H1 (cell line): ENCODE measurements around the gene ACOT9. TPM values are rescaled to one million over a fixed set of nuclear protein-coding genes. Genes with fewer than 3 reads are reported as not detected.

Experiments used
- CTCF ChIA-PET: fragments of 300-600 bp; sonication (Branson Sonifier 250); formaldehyde crosslinking; loops from one replicate; lab custom pipeline; 2021; ENCODE audit not compliant: partially characterized antibody; lab: Charles Lee
- POLR2A ChIA-PET: fragments of 300-600 bp; sonication (Branson Sonifier 250); formaldehyde crosslinking; loops from one replicate; lab custom pipeline; 2021; ENCODE audit warnings: inconsistent platforms; ENCODE audit not compliant: partially characterized antibody; lab: Charles Lee
- DNase-seq, 2 experiments: peaks; one replicate each; pipeline versions ENCODE4 v3.0.0 to v3.0.0-alpha.2; 2010 to 2022; ENCODE audit warnings: low spot score in 2 of 2, low read depth in 1 of 2, mixed read lengths in 1 of 2
- FAIRE-seq: peaks from 2 replicates; lab custom pipeline; 2011; peaks lifted over from hg19 to GRCh38; lab: Jason Lieb, UNC
- H2AFZ ChIP-seq: 2 replicates; pipeline ENCODE4 v1.8.1; 2012; ENCODE audit warnings: low read length, inconsistent platforms
- H2AK5ac ChIP-seq: 2 replicates; pipeline ENCODE4 v1.6.1; 2013; ENCODE audit warnings: low read depth, low read length
- H2BK120ac ChIP-seq: replicated peaks from 2 replicates; pipeline ENCODE3; 2013; ENCODE audit warnings: low read depth, low read length, inconsistent platforms
- H2BK12ac ChIP-seq: 2 replicates; pipeline ENCODE4 v1.6.1; 2013; ENCODE audit warnings: low read depth, low read length
- H2BK15ac ChIP-seq: 2 replicates; pipeline ENCODE4 v1.6.1; 2013; ENCODE audit warnings: low read length
- H2BK20ac ChIP-seq: 2 replicates; pipeline ENCODE4 v1.6.1; 2013; ENCODE audit warnings: low read length
- H2BK5ac ChIP-seq: 2 replicates; pipeline ENCODE4 v1.6.1; 2013; ENCODE audit warnings: low read depth, low read length
- H3K14ac ChIP-seq: 2 replicates; pipeline ENCODE4 v1.6.1; 2013; ENCODE audit warnings: inconsistent platforms; ENCODE audit not compliant: insufficient read length
- H3K18ac ChIP-seq: 2 replicates; pipeline ENCODE4 v1.6.1; 2013; ENCODE audit warnings: low read length; ENCODE audit errors: extremely low read depth
- H3K23ac ChIP-seq: 2 replicates; pipeline ENCODE4 v1.6.1; 2013; ENCODE audit warnings: inconsistent platforms; ENCODE audit not compliant: insufficient read length
- H3K23me2 ChIP-seq: 2 replicates; pipeline ENCODE4 v1.6.1; 2013; ENCODE audit warnings: low read depth, low read length
- H3K27ac ChIP-seq: 2 replicates; pipeline ENCODE4 v1.6.1; 2011; ENCODE audit warnings: low read depth, low read length, inconsistent platforms
- H3K27me3 ChIP-seq, 4 experiments: replicated peaks in 1 of 4; 1 replicate in 1 of 4; 2 replicates in 3 of 4; pipeline versions ENCODE4 v1.6.1 to v1.8.1; 2011 to 2013; ENCODE audit warnings: low read length in 3 of 4, mild to moderate bottlenecking in 3 of 4, inconsistent platforms in 2 of 4, mixed read lengths in 2 of 4, moderate library complexity in 1 of 4; ENCODE audit not compliant: control insufficient read depth in 3 of 4, insufficient read depth in 3 of 4; ENCODE audit errors: extremely low read depth in 1 of 4
- H3K36me3 ChIP-seq, 4 experiments: 2 replicates each; pipeline versions ENCODE4 v1.6.1 to v1.8.1; 2011 to 2013; ENCODE audit warnings: mild to moderate bottlenecking in 4 of 4, low read length in 3 of 4, moderate library complexity in 2 of 4, control low read depth in 1 of 4, inconsistent platforms in 1 of 4; ENCODE audit not compliant: insufficient read depth in 4 of 4, control insufficient read depth in 2 of 4
- H3K4ac ChIP-seq: replicated peaks from 2 replicates; pipeline ENCODE3; 2013; ENCODE audit warnings: low read length, low read depth, mixed read lengths, inconsistent platforms; ENCODE audit not compliant: insufficient read length
- H3K4me1 ChIP-seq, 4 experiments: replicated peaks in 1 of 4; 1 replicate in 1 of 4; 2 replicates in 3 of 4; pipeline versions ENCODE4 v1.6.1 to v1.8.1; 2011 to 2013; ENCODE audit warnings: low read length in 3 of 4, inconsistent platforms in 2 of 4, mixed read lengths in 1 of 4; ENCODE audit not compliant: insufficient read depth in 4 of 4, control insufficient read depth in 3 of 4
- H3K4me2 ChIP-seq, 2 experiments: 2 replicates each; pipeline versions ENCODE4 v1.6.1 to v1.8.1; 2011 to 2013; ENCODE audit warnings: low read depth in 2 of 2, low read length in 2 of 2, control low read depth in 1 of 2, inconsistent platforms in 1 of 2, mild to moderate bottlenecking in 1 of 2; ENCODE audit not compliant: insufficient read depth in 1 of 2
- H3K4me3 ChIP-seq, 4 experiments: fragments of 200-600, 300-600 bp in 1 of 4; sonication (generic), shearing (Covaris generic), sonication (Bioruptor Twin) in 1 of 4; 2 replicates each; pipeline versions ENCODE4 v1.5.1 to v1.8.1; 2011 to 2016; ENCODE audit warnings: low read length in 4 of 4, low read depth in 3 of 4, control low read depth in 2 of 4, inconsistent platforms in 2 of 4, mild to moderate bottlenecking in 2 of 4, mixed read lengths in 1 of 4, moderate library complexity in 1 of 4; ENCODE audit not compliant: insufficient read depth in 2 of 4; ENCODE audit errors: extremely low read depth in 1 of 4
- H3K56ac ChIP-seq: replicated peaks from 2 replicates; pipeline ENCODE3; 2013; ENCODE audit warnings: low read depth, mild to moderate bottlenecking, mixed read lengths, low read length, inconsistent platforms; ENCODE audit not compliant: insufficient read length
- H3K79me1 ChIP-seq: 2 replicates; pipeline ENCODE4 v1.6.1; 2013; ENCODE audit warnings: low read depth, low read length, control low read depth
- H3K79me2 ChIP-seq, 2 experiments: 2 replicates each; pipeline versions ENCODE4 v1.6.1 to v1.8.1; 2012 to 2013; ENCODE audit warnings: low read length in 2 of 2, mild to moderate bottlenecking in 2 of 2, inconsistent platforms in 1 of 2; ENCODE audit not compliant: insufficient read depth in 2 of 2, control insufficient read depth in 1 of 2
- H3K9ac ChIP-seq, 4 experiments: replicated peaks in 1 of 4; 1 replicate in 1 of 4; 2 replicates in 3 of 4; pipeline versions ENCODE4 v1.6.1 to v1.8.1; 2011 to 2013; ENCODE audit warnings: low read depth in 3 of 4, low read length in 3 of 4, control low read depth in 2 of 4, mild to moderate bottlenecking in 2 of 4, moderate library complexity in 2 of 4, inconsistent platforms in 1 of 4; ENCODE audit errors: extremely low read depth in 1 of 4
- H3K9me3 ChIP-seq, 2 experiments: 2 replicates each; pipeline versions ENCODE4 v1.6.1 to v1.8.1; 2012 to 2013; ENCODE audit warnings: mild to moderate bottlenecking in 2 of 2, moderate library complexity in 2 of 2, control low read depth in 1 of 2, inconsistent platforms in 1 of 2, low read depth in 1 of 2, low read length in 1 of 2, mixed read lengths in 1 of 2; ENCODE audit not compliant: insufficient read depth in 2 of 2
- H4K20me1 ChIP-seq, 2 experiments: replicated peaks in 1 of 2; 2 replicates each; pipeline versions ENCODE3 to v1.8.1; 2011 to 2013; ENCODE audit warnings: inconsistent platforms in 2 of 2, low read length in 2 of 2, mild to moderate bottlenecking in 1 of 2; ENCODE audit not compliant: insufficient read depth in 2 of 2, control insufficient read depth in 1 of 2
- H4K5ac ChIP-seq: 2 replicates; pipeline ENCODE4 v1.6.1; 2013; ENCODE audit warnings: low read length, low read depth, mixed read lengths, inconsistent platforms; ENCODE audit not compliant: insufficient read length
- H4K8ac ChIP-seq: 2 replicates; pipeline ENCODE4 v1.8.0; 2013; ENCODE audit warnings: mild to moderate bottlenecking, moderate library complexity, low read length, inconsistent platforms; ENCODE audit not compliant: insufficient read depth; ENCODE audit errors: extremely low read depth
- H4K91ac ChIP-seq: replicated peaks from 2 replicates; pipeline ENCODE3; 2013; ENCODE audit warnings: low read length, mixed read lengths, inconsistent platforms; ENCODE audit not compliant: insufficient read length
- CHD2 ChIP-seq: IDR thresholded peaks from 2 replicates; pipeline ENCODE4 v1.6.1; 2012; ENCODE audit warnings: low read length, improper control_type of control experiment
- EP300 ChIP-seq, 2 experiments: IDR thresholded peaks; 1 replicate in 1 of 2; 2 replicates in 1 of 2; pipeline ENCODE4 v1.6.1; 2011 to 2012; ENCODE audit warnings: low read depth in 2 of 2, low read length in 2 of 2, mild to moderate bottlenecking in 2 of 2, borderline replicate concordance in 1 of 2, inconsistent platforms in 1 of 2, moderate library complexity in 1 of 2
- EZH2 ChIP-seq: fragments of 200-600 bp; sonication (generic); IDR thresholded peaks from 2 replicates; pipeline ENCODE4 v1.7.1; 2012; ENCODE audit warnings: low read depth, mild to moderate bottlenecking, moderate library complexity, low read length, inconsistent platforms; ENCODE audit not compliant: severe bottlenecking
- KDM4A ChIP-seq: IDR thresholded peaks from one replicate; pipeline ENCODE4 v1.7.1; 2012; ENCODE audit warnings: low read depth, mild to moderate bottlenecking, moderate library complexity, low read length, inconsistent platforms; ENCODE audit not compliant: severe bottlenecking
- NRF1 ChIP-seq: IDR thresholded peaks from 2 replicates; pipeline ENCODE4 v1.6.1; 2011; ENCODE audit warnings: mild to moderate bottlenecking, low read depth, low read length, improper control_type of control experiment
- POLR2AphosphoS5 ChIP-seq: IDR thresholded peaks from 2 replicates; pipeline ENCODE4 v1.6.1; 2011; ENCODE audit warnings: low read depth, low read length
- SAP30 ChIP-seq: fragments of 300-600 bp; sonication (generic); IDR thresholded peaks from 2 replicates; pipeline ENCODE4 v1.7.1; 2012; ENCODE audit warnings: low read length, moderate library complexity, mild to moderate bottlenecking, inconsistent platforms; ENCODE audit not compliant: insufficient read depth, insufficient replicate concordance
- TAF1 ChIP-seq: IDR thresholded peaks from 2 replicates; pipeline ENCODE4 v1.6.1; 2011; ENCODE audit warnings: mild to moderate bottlenecking, low read depth, low read length
- WGBS, 2 experiments: shearing (Covaris generic) in 1 of 2; methylation state at CpG; one replicate each; pipeline versions ENCODE4 v1.1.6 to v1.1.7; 2013 to 2015; ENCODE audit warnings: low lambda C conversion rate in 2 of 2, mixed read lengths in 2 of 2, inconsistent platforms in 1 of 2, low coverage in 1 of 2, missing lambda C conversion rate in 1 of 2; ENCODE audit not compliant: insufficient replicate concordance in 2 of 2, insufficient coverage in 1 of 2, insufficient read length in 1 of 2; ENCODE audit errors: extremely low coverage in 1 of 2, missing lambda C conversion rate in 1 of 2; 5-methylcytosine and 5-hydroxymethylcytosine counted together
- polyA plus RNA-seq, 7 experiments: library from polyadenylated mRNA; depleted of rRNA in 3 of 7; stranded (reverse) in 5 of 7; unstranded in 2 of 7; fragments of >200 nt in 5 of 7; fragments of 200-250 nt in 2 of 7; gene quantifications; 1 replicate in 5 of 7; 2 replicates in 1 of 7; 4 replicates in 1 of 7; pipeline versions ENCODE4 v1.2.1 to v1.2.3, GENCODE V29; 2011 to 2013; ENCODE audit warnings: missing spikeins in 2 of 7, mixed read lengths in 2 of 7
- total RNA-seq: library from RNA; stranded (reverse); fragmentation: NEBNext Ultra II Directional; extraction: Animal tissue kit (Norgen Biotek cat#: 25700); gene quantifications from 2 replicates; pipeline ENCODE4 v1.2.1, GENCODE V29; 2021
- TF ChIP-seq, protein P1 (sequence below): IDR thresholded peaks from 2 replicates; pipeline ENCODE4 v1.6.1; 2012; ENCODE audit warnings: inconsistent platforms

ACOT9 gene
- total and polyA plus RNA-seq, 2 of the 8 experiments (the other 6 are each of a cell fraction or from before 2014, with no cell fraction given) = 20.7 to 39.5 TPM

DNA sequence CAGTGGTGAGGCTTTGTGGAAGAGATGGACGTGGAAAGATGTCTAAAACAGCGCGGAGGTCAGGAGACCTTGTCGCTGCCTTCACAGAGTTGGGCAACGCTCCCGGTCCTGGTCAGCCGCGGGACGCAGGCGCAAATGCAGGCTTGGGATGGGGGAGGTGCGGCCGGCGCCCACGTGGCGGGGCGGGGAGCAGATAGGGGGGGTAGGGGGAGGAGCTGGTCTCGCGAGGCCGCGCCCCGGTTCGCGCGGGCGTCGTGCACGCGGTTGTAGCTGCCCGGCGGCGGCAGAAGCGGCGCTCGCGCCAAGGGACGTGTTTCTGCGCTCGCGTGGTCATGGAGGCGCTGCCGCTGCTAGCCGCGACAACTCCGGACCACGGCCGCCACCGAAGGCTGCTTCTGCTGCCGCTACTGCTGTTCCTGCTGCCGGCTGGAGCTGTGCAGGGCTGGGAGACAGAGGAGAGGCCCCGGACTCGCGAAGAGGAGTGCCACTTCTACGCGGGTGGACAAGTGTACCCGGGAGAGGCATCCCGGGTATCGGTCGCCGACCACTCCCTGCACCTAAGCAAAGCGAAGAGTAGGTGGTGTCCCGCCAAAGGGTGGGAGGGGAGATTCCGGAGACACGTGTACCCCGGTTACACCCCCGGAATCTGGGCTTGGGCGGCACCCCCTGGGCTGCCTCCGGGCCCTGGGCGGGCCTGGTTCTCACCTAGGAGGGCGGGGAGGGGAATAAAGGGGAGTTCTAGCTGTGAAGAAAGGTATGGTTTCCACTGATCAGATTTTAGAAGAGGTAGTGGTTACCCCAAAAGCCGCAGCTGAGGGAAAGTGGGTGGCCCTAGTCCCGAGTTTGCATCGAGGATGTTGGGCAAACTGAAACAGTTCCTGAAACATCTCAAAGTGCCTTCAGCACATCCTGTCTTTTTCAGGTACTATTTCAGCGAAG lies 75.6 kb downstream of the ACOT9 start, which contains the start of gene PRDX4:
Gene PRDX4, plus strand, starts transcription at position 255 of the 939 bp plus-strand sequence. Its CDS starts 78 bp downstream, at position 333.
- POLR2A ChIA-PET = interaction anchor here (1.2 to 1.3 kb wide), 2 partner anchors 162 to 797 kb away, joined by 3 read pairs; partner anchors contain the start of gene PDK3
- peak within 1 kb of the TSS; percentile 58 for H3K27ac ChIP-seq
- FAIRE-seq = no peak
- TF ChIP-seq NRF1 (peak; percentile 35; the same call in 1 of the 2 replicates), SAP30 (no peak), EZH2 (no peak), TAF1 (peak; percentile 65), EP300 (IDR thresholded peaks at IDR 0.05; ENCODE audit: borderline replicate concordance in 1 of 2, low read depth in 2 of 2, low read length in 2 of 2) (no peak), KDM4A (peak; percentile 48), POLR2AphosphoS5 (peak; percentile 56; the same call in 1 of the 2 replicates), CHD2 (peak; percentile 82)
- TF ChIP-seq, protein P1, sequence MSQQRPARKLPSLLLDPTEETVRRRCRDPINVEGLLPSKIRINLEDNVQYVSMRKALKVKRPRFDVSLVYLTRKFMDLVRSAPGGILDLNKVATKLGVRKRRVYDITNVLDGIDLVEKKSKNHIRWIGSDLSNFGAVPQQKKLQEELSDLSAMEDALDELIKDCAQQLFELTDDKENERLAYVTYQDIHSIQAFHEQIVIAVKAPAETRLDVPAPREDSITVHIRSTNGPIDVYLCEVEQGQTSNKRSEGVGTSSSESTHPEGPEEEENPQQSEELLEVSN = peak; percentile 88

More for the DNA sequence above, 75.6 kb downstream of the ACOT9 start, which contains the start of gene PRDX4:
- no peaks in the 10 kb centered on the region for H3K9me3 ChIP-seq
- H3K4me1 ChIP-seq = peaks cover 0 to 12% (median 0%) of the 10 kb centered on the region in 4 experiments; a peak in 2 of 7 replicates
- peaks cover 0 to 6% (median 3%) of the 10 kb centered on the region in 4 experiments; a peak in 3 of 8 replicates for H3K36me3 ChIP-seq
- H3K27me3 ChIP-seq = no peaks in the 10 kb centered on the region
- no peak within 1 kb of the TSS for H3K23ac ChIP-seq
- no peak within 1 kb of the TSS; the same call in 1 of the 2 replicates for H2AFZ ChIP-seq
- H3K4me3 ChIP-seq = peak within 1 kb of the TSS; percentile 47 to 79 (median 66)
- H4K5ac ChIP-seq = peak within 1 kb of the TSS; percentile 71
- H4K20me1 ChIP-seq = peaks cover 0 to 1% of the 10 kb centered on the region in 2 experiments
- peak within 1 kb of the TSS; percentile 43 to 84 (median 73) for H3K9ac ChIP-seq
- H3K79me1 ChIP-seq = no peaks in the 10 kb centered on the region
- DNase-seq = peak; percentile 31 to 78
- H2BK12ac ChIP-seq = no peak within 1 kb of the TSS
- 2% methylated on average over 30 of the region's 73 CpGs; no CpG with 5 or more reads in 1 of the 2 experiments for WGBS, 2 experiments
- H2BK5ac ChIP-seq = no peak within 1 kb of the TSS
- H2AK5ac ChIP-seq = no peak within 1 kb of the TSS
- CTCF ChIA-PET = no interaction called here
- no peak within 1 kb of the TSS for H3K4ac ChIP-seq
- no peak within 1 kb of the TSS for H2BK20ac ChIP-seq
- peak within 1 kb of the TSS; percentile 48 for H3K18ac ChIP-seq
- peak within 1 kb of the TSS; percentile 69 for H3K56ac ChIP-seq
- H3K23me2 ChIP-seq = 0 out of 2 replicates have a peak, but pooled peaks cover 2% of the 10 kb centered on the region
- H3K14ac ChIP-seq = no peak within 1 kb of the TSS
- H2BK120ac ChIP-seq = no peak within 1 kb of the TSS
- peak within 1 kb of the TSS; percentile 81 to 88 for H3K4me2 ChIP-seq
- H3K79me2 ChIP-seq = peaks cover 0 to 15% of the 10 kb centered on the region in 2 experiments; a peak in 2 of 4 replicates
- H4K8ac ChIP-seq = peak within 1 kb of the TSS; percentile 65; the same call in 1 of the 2 replicates
- peak within 1 kb of the TSS; percentile 68 for H4K91ac ChIP-seq
- H2BK15ac ChIP-seq = no peak within 1 kb of the TSS
